NT2/D1 (cell line): ENCODE results near the gene AMBP.

ENCODE experiments used
- DNase-seq: peaks from one replicate; pipeline ENCODE4 v3.0.0-alpha.2; 2011; ENCODE audit warnings: low read depth, low spot score
- H3K27me3 ChIP-seq: 2 replicates; pipeline ENCODE4 v1.6.0; 2011; ENCODE audit warnings: mild to moderate bottlenecking; ENCODE audit not compliant: insufficient read length, insufficient read depth
- H3K36me3 ChIP-seq: 2 replicates; pipeline ENCODE4 v1.6.1; 2011; ENCODE audit warnings: mild to moderate bottlenecking, low read length, mixed read lengths; ENCODE audit not compliant: insufficient read depth, insufficient read length
- H3K4me1 ChIP-seq: 2 replicates; pipeline ENCODE4 v1.5.1; 2011; ENCODE audit not compliant: insufficient read depth, insufficient read length
- H3K4me3 ChIP-seq: 2 replicates; pipeline ENCODE4 v1.5.1; 2011; ENCODE audit warnings: low read depth; ENCODE audit not compliant: insufficient read length
- H3K9ac ChIP-seq: 2 replicates; pipeline ENCODE4 v1.6.0; 2011; ENCODE audit warnings: low read depth; ENCODE audit not compliant: insufficient read length
- H3K9me3 ChIP-seq: 2 replicates; pipeline ENCODE4 v1.5.1; 2011; ENCODE audit warnings: mild to moderate bottlenecking, low read length; ENCODE audit not compliant: insufficient read depth
- SUZ12 ChIP-seq: IDR thresholded peaks from 2 replicates; pipeline ENCODE4 v1.6.1; 2011; ENCODE audit not compliant: insufficient read length, insufficient read depth; ENCODE audit errors: extremely low read depth
- YY1 ChIP-seq: IDR thresholded peaks from 2 replicates; pipeline ENCODE4 v1.6.1; 2011; ENCODE audit not compliant: insufficient read length, insufficient read depth
- ZNF274 ChIP-seq: IDR thresholded peaks from 2 replicates; pipeline ENCODE4 v1.6.1; 2011; ENCODE audit warnings: mild to moderate bottlenecking, low read depth, low read length

AMBP gene

GRCh38 chr9:114116126-114116747 lies 38.1 kb upstream of the AMBP start:
- TF ChIP-seq SUZ12 (no peak), ZNF274 (no peak), YY1 (no peak)
- no peak overlapping the region for H3K4me3 ChIP-seq
- peaks cover 20% of the 10 kb centered on the region for H3K4me1 ChIP-seq
- no peak overlapping the region for H3K9ac ChIP-seq
- DNase-seq, result no peak
- no peaks in the 10 kb centered on the region for H3K9me3 ChIP-seq
- no peaks in the 10 kb centered on the region for H3K36me3 ChIP-seq
- H3K27me3 ChIP-seq, result peaks cover 12% of the 10 kb centered on the region

GRCh38 chr9:114115654-114116125 lies 37.6 kb upstream of the AMBP start:
- no peak for TF ChIP-seq ZNF274
- no peak for TF ChIP-seq YY1
- TF ChIP-seq SUZ12, result no peak
- DNase-seq, result no peak

GRCh38 chr9:114114364-114114763 lies 36.3 kb upstream of the AMBP start:
- Histone ChIP-seq H3K4me1 (peaks cover 20% of the 10 kb centered on the region), H3K36me3 (no peaks in the 10 kb centered on the region), H3K27me3 (peaks cover 19% of the 10 kb centered on the region), H3K9ac (no peak overlapping the region), H3K9me3 (no peaks in the 10 kb centered on the region), H3K4me3 (no peak overlapping the region)
- DNase-seq, result no peak
- TF ChIP-seq ZNF274 (no peak), SUZ12 (no peak), YY1 (no peak)

More at GRCh38 chr9:114115654-114116125, 37.6 kb upstream of the AMBP start:
- Histone ChIP-seq H3K36me3 (no peaks in the 10 kb centered on the region), H3K4me3 (no peak overlapping the region), H3K4me1 (peaks cover 20% of the 10 kb centered on the region), H3K27me3 (peaks cover 13% of the 10 kb centered on the region), H3K9ac (no peak overlapping the region), H3K9me3 (no peaks in the 10 kb centered on the region)

- no peak overlapping the region for H3K9ac ChIP-seq
- no peak for DNase-seq
- peaks cover 22% of the 10 kb centered on the region for H3K27me3 ChIP-seq
- H3K4me1 ChIP-seq, result peaks cover 25% of the 10 kb centered on the region
- TF ChIP-seq ZNF274, result no peak
- no peak for TF ChIP-seq SUZ12
- no peak for TF ChIP-seq YY1
- H3K9me3 ChIP-seq, result no peaks in the 10 kb centered on the region
- H3K36me3 ChIP-seq, result no peaks in the 10 kb centered on the region
- no peak overlapping the region for H3K4me3 ChIP-seq
These were observed 34.9 kb upstream of the AMBP start for GRCh38 chr9:114112778-114113584.

GRCh38 chr9:114112325-114112724 lies 34.2 kb upstream of the AMBP start:
- Histone ChIP-seq H3K9me3 (no peaks in the 10 kb centered on the region), H3K9ac (no peak overlapping the region), H3K27me3 (peaks cover 22% of the 10 kb centered on the region), H3K4me1 (peaks cover 24% of the 10 kb centered on the region), H3K36me3 (no peaks in the 10 kb centered on the region), H3K4me3 (no peak overlapping the region)
- DNase-seq, result no peak
- no peak for TF ChIP-seq ZNF274
- no peak for TF ChIP-seq SUZ12
- TF ChIP-seq YY1, result no peak

- Histone ChIP-seq H3K9me3 (no peaks in the 10 kb centered on the region), H3K27me3 (peaks cover 18% of the 10 kb centered on the region), H3K4me3 (no peak overlapping the region), H3K36me3 (no peaks in the 10 kb centered on the region), H3K9ac (no peak overlapping the region), H3K4me1 (peaks cover 14% of the 10 kb centered on the region)
- DNase-seq, result no peak
- TF ChIP-seq ZNF274, result no peak
- TF ChIP-seq YY1, result no peak
- no peak for TF ChIP-seq SUZ12
These were observed 32.1 kb upstream of the AMBP start for GRCh38 chr9:114110180-114110579.

- TF ChIP-seq ZNF274, result no peak
- peaks cover 18% of the 10 kb centered on the region for H3K27me3 ChIP-seq
- H3K9ac ChIP-seq, result no peak overlapping the region
- H3K9me3 ChIP-seq, result no peaks in the 10 kb centered on the region
- no peak for DNase-seq
- no peak overlapping the region for H3K4me3 ChIP-seq
- no peaks in the 10 kb centered on the region for H3K36me3 ChIP-seq
- peaks cover 14% of the 10 kb centered on the region for H3K4me1 ChIP-seq
These were observed 31.0 kb upstream of the AMBP start for GRCh38 chr9:114109124-114109523.
